Measurements from ENCODE around the gene ZFAND5. TPM values are rescaled to one million over a fixed set of nuclear protein-coding genes. Genes with fewer than 3 reads are reported as not detected.

ZFAND5 gene
- total RNA-seq = 100 to 1,000 TPM; 147 to 181 (median 152) TPM
- long read RNA-seq, donor 1, transcript ZFAND5-205 (7 exons, 2,785 nt) = minor isoform, 57 of 146 reads
- long read RNA-seq, donor 1, transcript ZFAND5-204 (6 exons, 2,686 nt) = major isoform, 60 of 146 reads
- long read RNA-seq, donor 1, transcript ZFAND5-206 (4 exons, 553 nt) = minor isoform, 7 of 146 reads
- long read RNA-seq, donor 1, partial matches to known transcripts = 10 of 146 reads
- long read RNA-seq, donor 1, other reads (novel, unspliced or antisense) = 12 of 146 reads
- long read RNA-seq, donor 2, transcript ZFAND5-204 (6 exons, 2,686 nt) = minor isoform, 17 of 44 reads
- long read RNA-seq, donor 2, transcript ZFAND5-205 (7 exons, 2,785 nt) = major isoform, 21 of 44 reads
- long read RNA-seq, donor 2, partial matches to known transcripts = 5 of 44 reads
- long read RNA-seq, donor 2, other reads (novel, unspliced or antisense) = 1 of 44 reads

- H3K9me3 ChIP-seq = no peaks in the 10 kb centered on the region
- peaks cover 22% of the 10 kb centered on the region for H3K4me1 ChIP-seq (ENCODE audit: low read depth)
- TF ChIP-seq CTCF (IDR thresholded peaks at IDR 0.05) = peak; percentile 14
- intact Hi-C loops (cut with DNase I, micrococcal nuclease) = loop anchor here (5.0 to 10.0 kb wide), 3 partner anchors 68 to 230 kb away; no protein-coding TSS in a partner anchor
- ATAC-seq (peak; percentile 92), DNase-seq (peak; percentile 98 to 99 (median 99))
- H3K36me3 ChIP-seq (ENCODE audit: low read depth) = no peaks in the 10 kb centered on the region
- H3K4me3 ChIP-seq = peak within 1 kb of the TSS; percentile 79
These were observed at the start of gene ZFAND5 for GRCh38 chr9:72364679-72365524. Gene ZFAND5 (minus strand): TSS chr9:72365208. CDS start chr9:72360778, 4,430 bp downstream.

- H3K9me3 ChIP-seq = no peaks in the 10 kb centered on the region
- intact Hi-C loops (cut with DNase I, micrococcal nuclease) = no loop called here
- H3K4me1 ChIP-seq (ENCODE audit: low read depth) = no peaks in the 10 kb centered on the region
- ATAC-seq (no peak), DNase-seq (no peak)
- TF ChIP-seq CTCF (IDR thresholded peaks at IDR 0.05) = no peak
- H3K4me3 ChIP-seq = no peak overlapping the region
- H3K36me3 ChIP-seq (ENCODE audit: low read depth) = no peaks in the 10 kb centered on the region
These were observed 47.6 kb upstream of the ZFAND5 start for GRCh38 chr9:72412483-72413040.

GRCh38 chr9:72410214-72410613 is 45.2 kb upstream of the ZFAND5 start:
- intact Hi-C loops (cut with DNase I, micrococcal nuclease) = no loop called here
- Histone ChIP-seq H3K36me3 (ENCODE audit: low read depth) (no peaks in the 10 kb centered on the region), H3K4me1 (ENCODE audit: low read depth) (no peaks in the 10 kb centered on the region), H3K9me3 (no peaks in the 10 kb centered on the region), H3K4me3 (no peak overlapping the region)
- ATAC-seq (no peak), DNase-seq (no peak)
- TF ChIP-seq CTCF (IDR thresholded peaks at IDR 0.05) = no peak

GRCh38 chr9:72407114-72407513 is 42.1 kb upstream of the ZFAND5 start:
- H3K36me3 ChIP-seq (ENCODE audit: low read depth) = no peaks in the 10 kb centered on the region
- TF ChIP-seq CTCF (IDR thresholded peaks at IDR 0.05) = no peak
- DNase-seq (no peak), ATAC-seq (no peak)
- no peak overlapping the region for H3K4me3 ChIP-seq
- intact Hi-C loops (cut with DNase I, micrococcal nuclease) = no loop called here
- no peaks in the 10 kb centered on the region for H3K9me3 ChIP-seq
- H3K4me1 ChIP-seq (ENCODE audit: low read depth) = no peaks in the 10 kb centered on the region

GRCh38 chr9:72402744-72403143 is 37.7 kb upstream of the ZFAND5 start:
- intact Hi-C loops (cut with DNase I, micrococcal nuclease) = no loop called here
- Histone ChIP-seq H3K9me3 (no peaks in the 10 kb centered on the region), H3K36me3 (ENCODE audit: low read depth) (no peaks in the 10 kb centered on the region), H3K4me1 (ENCODE audit: low read depth) (no peaks in the 10 kb centered on the region), H3K4me3 (no peak overlapping the region)
- ATAC-seq (no peak), DNase-seq (no peak)
- no peak for TF ChIP-seq CTCF (IDR thresholded peaks at IDR 0.05)
